Cardiac muscle cell (in vitro differentiated cells and primary cell): ENCODE data around the gene ZNF614. TPM values are rescaled to one million over a fixed set of nuclear protein-coding genes. Genes with fewer than 3 reads are reported as not detected.
A peak's percentile ranks its signal among the peaks of the same experiment; 100 is the strongest.

Experiments
- DNase-seq, 2 donors: peaks; one replicate each; pipeline versions ENCODE4 v3.0.0 to v3.0.0-alpha.2; 2010 to 2017; ENCODE audit warnings: low read depth in 1 of 2, low spot score in 1 of 2
- H3K27ac ChIP-seq: fragments of 200-600 bp; sonication (generic); 2 replicates; pipeline ENCODE4 v1.5.1; 2016
- H3K27me3 ChIP-seq: fragments of 200-600 bp; sonication (generic); 2 replicates; pipeline ENCODE4 v1.6.0; 2016; ENCODE audit warnings: control low read depth
- H3K36me3 ChIP-seq: fragments of 200-600 bp; sonication (generic); 2 replicates; pipeline ENCODE4 v1.5.1; 2016; ENCODE audit warnings: control low read depth
- H3K4me1 ChIP-seq: fragments of 200-600 bp; sonication (generic); 2 replicates; pipeline ENCODE4 v1.8.1; 2017; ENCODE audit warnings: low read depth, mild to moderate bottlenecking, mixed run types
- H3K4me3 ChIP-seq: fragments of 200-600 bp; sonication (generic); 2 replicates; pipeline ENCODE4 v1.5.1; 2016; ENCODE audit warnings: mild to moderate bottlenecking
- H3K9me3 ChIP-seq: fragments of 200-600 bp; sonication (generic); 2 replicates; pipeline ENCODE4 v1.5.1; 2017; ENCODE audit warnings: low read depth, mild to moderate bottlenecking, control low read depth
- CTCF ChIP-seq: IDR thresholded peaks from 2 replicates; pipeline ENCODE4 v1.5.1; 2012; ENCODE audit warnings: low read depth, mild to moderate bottlenecking, low read length
- polyA plus RNA-seq: library from polyadenylated mRNA; unstranded; fragments of >200 nt; fragmentation: Nextera tagmentation; extraction: Ambion mirVana; gene quantifications from 2 replicates; pipeline ENCODE4 v1.2.1, GENCODE V29; 2016
- total RNA-seq: library from RNA; depleted of rRNA; stranded (reverse); fragments of >200 nt; gene quantifications from 2 replicates; pipeline ENCODE4 v1.2.3, GENCODE V29; 2016

ZNF614 gene
- total and polyA plus RNA-seq, 2 experiments from 2014 or later = 11.6 to 13.3 TPM

- Histone ChIP-seq H3K4me3 (no peak overlapping the region), H3K27me3 (no peaks in the 10 kb centered on the region), H3K36me3 (peaks cover 64% of the 10 kb centered on the region), H3K27ac (no peak overlapping the region), H3K4me1 (no peaks in the 10 kb centered on the region), H3K9me3 (no peaks in the 10 kb centered on the region)
- no peak for DNase-seq
- no peak for TF ChIP-seq CTCF
These were observed 6.0 kb downstream of the ZNF614 start for GRCh38 chr19:52022193-52022592.

GRCh38 chr19:52020506-52020905 is 7.7 kb downstream of the ZNF614 start:
- DNase-seq = no peak
- no peak overlapping the region for H3K27ac ChIP-seq
- no peaks in the 10 kb centered on the region for H3K9me3 ChIP-seq
- H3K4me3 ChIP-seq = no peak overlapping the region
- no peak for TF ChIP-seq CTCF
- H3K36me3 ChIP-seq = peaks cover 75% of the 10 kb centered on the region
- no peaks in the 10 kb centered on the region for H3K4me1 ChIP-seq
- H3K27me3 ChIP-seq = no peaks in the 10 kb centered on the region

- Histone ChIP-seq H3K4me1 (no peaks in the 10 kb centered on the region), H3K36me3 (peaks cover 11% of the 10 kb centered on the region), H3K27ac (no peak overlapping the region), H3K9me3 (no peaks in the 10 kb centered on the region), H3K4me3 (no peak overlapping the region), H3K27me3 (no peaks in the 10 kb centered on the region)
- no peak for DNase-seq
- no peak for TF ChIP-seq CTCF
These were observed 17.5 kb downstream of the ZNF614 start for GRCh38 chr19:52010674-52011073.

DNA sequence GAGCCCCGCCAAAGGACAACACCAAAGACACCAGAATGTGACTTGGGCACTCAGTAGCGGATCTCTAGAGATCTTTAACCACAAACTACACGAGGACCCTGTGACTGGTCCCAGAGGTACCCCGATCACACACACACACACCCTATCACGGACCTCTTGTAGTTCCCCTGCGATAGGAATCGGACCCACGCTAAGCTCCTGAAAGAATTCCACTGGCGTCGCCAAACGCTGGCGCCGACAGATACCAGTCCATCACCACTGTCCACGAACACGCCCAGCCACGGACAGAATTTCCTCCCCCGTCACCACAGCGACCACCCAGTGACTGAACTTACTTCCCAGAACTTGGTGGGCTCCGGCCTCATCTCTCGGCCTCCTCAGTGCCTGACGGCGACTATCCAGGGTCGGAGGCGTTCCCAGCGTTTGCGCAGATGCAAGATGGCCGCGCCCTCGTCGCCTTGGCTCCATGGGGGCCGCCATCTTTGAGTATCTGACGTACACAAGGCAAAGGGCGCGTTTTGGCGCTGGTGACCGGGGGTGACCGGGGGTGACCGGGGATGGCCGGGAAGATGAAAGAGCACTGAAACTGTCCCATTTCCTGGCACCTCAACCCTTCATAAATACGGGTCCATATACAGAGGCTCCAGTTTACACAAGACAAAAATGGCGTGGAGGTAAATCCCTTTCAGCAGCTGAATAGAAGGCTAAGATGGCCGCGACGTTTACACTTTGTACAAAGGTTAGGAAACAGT is 20.2 kb downstream of the ZNF614 start, which contains the start of gene ZNF615:
Gene ZNF615, minus strand, starts transcription at position 406 of the 752 bp plus-strand sequence. CDS start 4,500 bp downstream, outside the sequence.
- no peak for TF ChIP-seq CTCF
- Histone ChIP-seq H3K36me3 (no peaks in the 10 kb centered on the region), H3K27ac (peak within 1 kb of the TSS; percentile 67), H3K4me3 (peak within 1 kb of the TSS; percentile 75), H3K9me3 (no peaks in the 10 kb centered on the region), H3K27me3 (no peaks in the 10 kb centered on the region), H3K4me1 (no peaks in the 10 kb centered on the region)
- DNase-seq = peak; percentile 91

DNA sequence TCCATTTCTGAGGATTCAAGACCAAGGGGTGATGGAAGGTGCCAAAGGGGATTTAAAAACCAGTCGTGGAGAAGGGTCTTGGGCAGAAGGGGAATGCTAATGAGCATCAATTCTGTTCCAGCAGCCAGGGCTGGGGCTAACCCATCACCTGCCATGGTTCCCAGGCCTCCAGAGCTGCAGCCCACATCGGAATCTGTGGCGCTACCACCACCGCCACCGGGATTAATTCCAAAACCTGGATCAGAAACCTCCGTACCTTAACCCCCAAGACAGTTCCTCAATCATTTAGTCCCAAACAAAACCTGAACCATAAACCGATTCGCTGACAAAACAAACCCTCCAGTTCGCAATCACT is 20.8 kb downstream of the ZNF614 start:
- peak; percentile 12 to 23 for DNase-seq
- Histone ChIP-seq H3K4me1 (no peaks in the 10 kb centered on the region), H3K27ac (peak overlapping the region; percentile 67), H3K4me3 (peak overlapping the region; percentile 75), H3K36me3 (no peaks in the 10 kb centered on the region), H3K27me3 (no peaks in the 10 kb centered on the region), H3K9me3 (no peaks in the 10 kb centered on the region)
- no peak for TF ChIP-seq CTCF
